H9 (cell line): ENCODE measurements around the gene TNIP1. TPM values are rescaled to one million over a fixed set of nuclear protein-coding genes. Genes with fewer than 3 reads are reported as not detected.

Experiments used
- DNase-seq: peaks from one replicate; pipeline ENCODE4 v3.0.0-alpha.2; 2017
- H2AFZ ChIP-seq: one replicate; pipeline ENCODE4 v1.6.1; 2013; ENCODE audit warnings: mild to moderate bottlenecking, low read length, control low read depth, moderate library complexity
- H2AK5ac ChIP-seq: 2 replicates; pipeline ENCODE4 v1.6.1; 2013; ENCODE audit warnings: low read length, control low read depth, mixed read lengths; ENCODE audit not compliant: insufficient read length
- H2BK120ac ChIP-seq: one replicate; pipeline ENCODE4 v1.6.1; 2013; ENCODE audit warnings: low read depth, mild to moderate bottlenecking, low read length, control low read depth, inconsistent platforms; ENCODE audit not compliant: poor library complexity, severe bottlenecking
- H2BK12ac ChIP-seq: 2 replicates; pipeline ENCODE4 v1.6.1; 2013; ENCODE audit warnings: low read length, control low read depth, mixed read lengths, low read depth; ENCODE audit not compliant: insufficient read length
- H2BK15ac ChIP-seq: 2 replicates; pipeline ENCODE4 v1.6.1; 2013; ENCODE audit warnings: low read depth, low read length, control low read depth
- H2BK20ac ChIP-seq: one replicate; pipeline ENCODE4 v1.6.1; 2013; ENCODE audit warnings: low read depth, mild to moderate bottlenecking, low read length, control low read depth, inconsistent platforms; ENCODE audit not compliant: poor library complexity, severe bottlenecking
- H2BK5ac ChIP-seq: 2 replicates; pipeline ENCODE4 v1.6.1; 2013; ENCODE audit warnings: low read length, control low read depth, mixed read lengths; ENCODE audit not compliant: insufficient read length
- H3K14ac ChIP-seq: 2 replicates; pipeline ENCODE4 v1.6.1; 2013; ENCODE audit warnings: low read length, control low read depth; ENCODE audit not compliant: insufficient read depth
- H3K18ac ChIP-seq: 2 replicates; pipeline ENCODE4 v1.6.1; 2013; ENCODE audit warnings: low read depth, mild to moderate bottlenecking, mixed read lengths, low read length, control low read depth; ENCODE audit not compliant: insufficient read length
- H3K23ac ChIP-seq: 2 replicates; pipeline ENCODE4 v1.6.1; 2013; ENCODE audit warnings: low read length, control low read depth, mixed read lengths, low read depth; ENCODE audit not compliant: insufficient read length
- H3K23me2 ChIP-seq: 2 replicates; pipeline ENCODE4 v1.6.1; 2013; ENCODE audit warnings: low read depth, mild to moderate bottlenecking, mixed read lengths, low read length, control low read depth; ENCODE audit not compliant: insufficient read length, poor library complexity, severe bottlenecking
- H3K27ac ChIP-seq: 2 replicates; pipeline ENCODE4 v1.5.1; 2013; ENCODE audit warnings: low read length, control low read depth, mixed read lengths, low read depth; ENCODE audit not compliant: insufficient read length
- H3K27me3 ChIP-seq: 2 replicates; pipeline ENCODE4 v1.6.1; 2013; ENCODE audit warnings: low read length, control low read depth, inconsistent platforms; ENCODE audit not compliant: insufficient read depth
- H3K4ac ChIP-seq: 2 replicates; pipeline ENCODE4 v1.6.1; 2013; ENCODE audit warnings: low read depth, mild to moderate bottlenecking, control low read depth, inconsistent platforms, low read length, moderate library complexity
- H3K4me1 ChIP-seq: 2 replicates; pipeline ENCODE4 v1.6.1; 2013; ENCODE audit warnings: low read length, control low read depth, inconsistent platforms; ENCODE audit not compliant: insufficient read depth
- H3K4me2 ChIP-seq: 2 replicates; pipeline ENCODE4 v1.6.1; 2013; ENCODE audit warnings: low read length, control low read depth, mixed read lengths; ENCODE audit not compliant: insufficient read length, insufficient read depth
- H3K56ac ChIP-seq: 2 replicates; pipeline ENCODE4 v1.6.1; 2013; ENCODE audit warnings: low read depth, mild to moderate bottlenecking, mixed read lengths, low read length, control low read depth; ENCODE audit not compliant: insufficient read length
- H3K79me1 ChIP-seq: 2 replicates; pipeline ENCODE4 v1.6.1; 2013; ENCODE audit warnings: low read depth, mild to moderate bottlenecking, moderate library complexity, low read length, control low read depth, inconsistent platforms; ENCODE audit not compliant: insufficient read depth, poor library complexity, severe bottlenecking
- H3K79me2 ChIP-seq: 2 replicates; pipeline ENCODE4 v1.6.1; 2013; ENCODE audit warnings: low read length, control low read depth, inconsistent platforms; ENCODE audit not compliant: insufficient read depth
- H3K9ac ChIP-seq: 2 replicates; pipeline ENCODE4 v1.6.1; 2013; ENCODE audit warnings: low read length, control low read depth, mixed read lengths; ENCODE audit not compliant: insufficient read length; ENCODE audit errors: extremely low read depth
- H3K9me3 ChIP-seq: one replicate; pipeline ENCODE4 v1.6.1; 2013; ENCODE audit warnings: low read depth, low read length, inconsistent platforms; ENCODE audit not compliant: control insufficient read depth
- H3T11ph ChIP-seq: one replicate; pipeline ENCODE4 v1.6.1; 2013; ENCODE audit warnings: mild to moderate bottlenecking, low read length, control low read depth, inconsistent platforms
- H4K20me1 ChIP-seq: one replicate; pipeline ENCODE4 v1.6.1; 2013; ENCODE audit not compliant: control insufficient read depth, insufficient read length, insufficient read depth
- H4K5ac ChIP-seq: 2 replicates; pipeline ENCODE4 v1.6.1; 2013; ENCODE audit warnings: low read depth, mild to moderate bottlenecking, mixed read lengths, low read length, control low read depth; ENCODE audit not compliant: insufficient read length
- H4K8ac ChIP-seq: replicated peaks from 2 replicates; pipeline ENCODE4 v1.6.1; 2013; ENCODE audit warnings: low read length, control low read depth, mixed read lengths, low read depth; ENCODE audit not compliant: insufficient read length
- H4K91ac ChIP-seq: 2 replicates; pipeline ENCODE4 v1.6.1; 2013; ENCODE audit warnings: low read depth, mild to moderate bottlenecking, moderate library complexity, mixed read lengths, low read length, control low read depth; ENCODE audit not compliant: insufficient read length
- H3K27ac Mint-ChIP-seq, 3 experiments: 2 replicates in 2 of 3; 3 replicates in 1 of 3; pipeline ENCODE4 v1.8.0; 2020 to 2021; ENCODE audit warnings: mixed read lengths in 3 of 3, mild to moderate bottlenecking in 1 of 3, moderate library complexity in 1 of 3
- H3K27me3 Mint-ChIP-seq: 2 replicates; pipeline ENCODE4 v1.8.0; 2021; ENCODE audit warnings: low read depth, mild to moderate bottlenecking, moderate library complexity, mixed read lengths
- H3K36me3 Mint-ChIP-seq, 3 experiments: 2 replicates in 2 of 3; 3 replicates in 1 of 3; pipeline ENCODE4 v1.8.0; 2020 to 2021; ENCODE audit warnings: low read depth in 3 of 3, mixed read lengths in 3 of 3; ENCODE audit not compliant: insufficient read depth in 1 of 3
- H3K4me1 Mint-ChIP-seq, 2 experiments: 2 replicates each; pipeline ENCODE4 v1.8.0; 2020; ENCODE audit warnings: mixed read lengths in 2 of 2
- H3K4me3 Mint-ChIP-seq, 2 experiments: 2 replicates in 1 of 2; 3 replicates in 1 of 2; pipeline ENCODE4 v1.8.0; 2020 to 2021; ENCODE audit warnings: mild to moderate bottlenecking in 2 of 2, mixed read lengths in 2 of 2, moderate library complexity in 1 of 2
- H3K9me3 Mint-ChIP-seq, 2 experiments: 2 replicates in 1 of 2; 3 replicates in 1 of 2; pipeline ENCODE4 v1.8.0; 2020; ENCODE audit warnings: mild to moderate bottlenecking in 2 of 2, mixed read lengths in 2 of 2, moderate library complexity in 1 of 2
- WGBS: extraction: QIAGEN DNeasy Blood & Tissue Kit; methylation state at CpG from one replicate; pipeline ENCODE4 v1.1.7; 2013; ENCODE audit warnings: missing lambda C conversion rate, low lambda C conversion rate, mixed read lengths; ENCODE audit not compliant: insufficient read length; ENCODE audit errors: extremely low coverage; 5-methylcytosine and 5-hydroxymethylcytosine counted together
- total RNA-seq: library from RNA; stranded (reverse); gene quantifications from 2 replicates; pipeline ENCODE4 v1.2.1, GENCODE V29; 2021
- TF ChIP-seq, protein P1 (sequence below): fragments of 200-600 bp; sonication (generic); conservative IDR thresholded peaks from 3 replicates; pipeline ENCODE4 v1.8.0; 2021; ENCODE audit warnings: antibody characterized with exemption, mild to moderate bottlenecking

Gene TNIP1
- total RNA-seq, 1 experiment from 2014 or later: 40.8 TPM

DNA sequence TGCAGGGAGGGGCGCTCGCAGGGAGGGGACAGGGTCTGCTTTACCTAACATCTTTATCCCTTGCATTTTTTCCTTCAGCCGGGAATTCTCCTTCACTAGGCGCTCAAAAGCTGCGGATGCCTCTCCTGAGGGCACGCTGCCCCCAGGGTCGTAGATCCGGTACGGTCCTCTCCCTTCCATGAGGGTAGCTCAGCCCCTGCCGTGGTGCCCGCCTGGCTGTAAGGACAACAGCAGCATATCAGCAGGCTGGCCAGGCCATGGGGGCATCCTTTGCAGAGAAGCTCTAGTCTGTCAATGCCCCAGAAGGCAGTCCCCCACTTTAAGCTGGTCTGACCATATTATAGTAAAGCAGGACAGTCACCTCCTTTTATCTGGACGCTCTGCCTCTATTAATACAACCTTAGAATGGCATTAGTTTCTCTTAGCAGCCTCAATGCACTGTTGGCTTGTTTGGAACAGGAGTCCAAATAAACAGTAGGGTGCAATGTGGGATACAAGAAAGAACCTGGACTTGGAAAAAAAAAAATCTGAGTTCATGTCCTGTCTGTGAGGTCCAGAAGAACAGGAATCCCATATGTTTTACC, 15.8 kb downstream of the TNIP1 start:
- no peak for DNase-seq
- no peak overlapping the region for H3K9ac ChIP-seq
- H4K91ac ChIP-seq: no peak overlapping the region
- H3K27ac Mint-ChIP-seq: peak overlapping the region in 1 of 3 experiments; percentile 47; a peak in 2 of 7 replicates
- no peak overlapping the region for H3K4me2 ChIP-seq
- H2BK12ac ChIP-seq: no peak overlapping the region
- H2BK15ac ChIP-seq: no peak overlapping the region
- H3K79me2 ChIP-seq: no peaks in the 10 kb centered on the region
- no peaks in the 10 kb centered on the region for H3K23me2 ChIP-seq
- WGBS: no CpG with 5 or more reads among the region's 12 CpGs
- no peak overlapping the region for H3K56ac ChIP-seq
- no peaks in the 10 kb centered on the region for H3K27me3 ChIP-seq
- H3K14ac ChIP-seq: no peak overlapping the region
- H3K36me3 Mint-ChIP-seq: peaks cover 2 to 26% (median 24%) of the 10 kb centered on the region in 3 experiments
- H2AFZ ChIP-seq: no peak overlapping the region
- H2BK120ac ChIP-seq: no peak overlapping the region
- no peak overlapping the region for H3T11ph ChIP-seq
- no peaks in the 10 kb centered on the region for H4K20me1 ChIP-seq
- no peaks in the 10 kb centered on the region for H3K27me3 Mint-ChIP-seq
- no peak overlapping the region for H4K5ac ChIP-seq
- no peaks in the 10 kb centered on the region for H3K79me1 ChIP-seq
- no peaks in the 10 kb centered on the region for H3K9me3 ChIP-seq
- no peaks in the 10 kb centered on the region for H3K4me1 ChIP-seq
- no peak overlapping the region for H2BK20ac ChIP-seq
- no peak overlapping the region for H2BK5ac ChIP-seq
- no peak overlapping the region for H3K4ac ChIP-seq
- no peaks in the 10 kb centered on the region for H3K9me3 Mint-ChIP-seq
- no peak overlapping the region for H3K4me3 Mint-ChIP-seq
- TF ChIP-seq, protein P1, sequence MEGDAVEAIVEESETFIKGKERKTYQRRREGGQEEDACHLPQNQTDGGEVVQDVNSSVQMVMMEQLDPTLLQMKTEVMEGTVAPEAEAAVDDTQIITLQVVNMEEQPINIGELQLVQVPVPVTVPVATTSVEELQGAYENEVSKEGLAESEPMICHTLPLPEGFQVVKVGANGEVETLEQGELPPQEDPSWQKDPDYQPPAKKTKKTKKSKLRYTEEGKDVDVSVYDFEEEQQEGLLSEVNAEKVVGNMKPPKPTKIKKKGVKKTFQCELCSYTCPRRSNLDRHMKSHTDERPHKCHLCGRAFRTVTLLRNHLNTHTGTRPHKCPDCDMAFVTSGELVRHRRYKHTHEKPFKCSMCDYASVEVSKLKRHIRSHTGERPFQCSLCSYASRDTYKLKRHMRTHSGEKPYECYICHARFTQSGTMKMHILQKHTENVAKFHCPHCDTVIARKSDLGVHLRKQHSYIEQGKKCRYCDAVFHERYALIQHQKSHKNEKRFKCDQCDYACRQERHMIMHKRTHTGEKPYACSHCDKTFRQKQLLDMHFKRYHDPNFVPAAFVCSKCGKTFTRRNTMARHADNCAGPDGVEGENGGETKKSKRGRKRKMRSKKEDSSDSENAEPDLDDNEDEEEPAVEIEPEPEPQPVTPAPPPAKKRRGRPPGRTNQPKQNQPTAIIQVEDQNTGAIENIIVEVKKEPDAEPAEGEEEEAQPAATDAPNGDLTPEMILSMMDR: no peak
- H3K27ac ChIP-seq: no peak overlapping the region
- no peak overlapping the region for H2AK5ac ChIP-seq
- H3K23ac ChIP-seq: no peak overlapping the region
- peaks cover 21 to 24% of the 10 kb centered on the region in 2 experiments for H3K4me1 Mint-ChIP-seq
- no peak overlapping the region for H3K18ac ChIP-seq
- no peak overlapping the region for H4K8ac ChIP-seq
